WTC11 (cell line): Measurements from ENCODE around the gene RLF. TPM values are rescaled to one million over a fixed set of nuclear protein-coding genes. Genes with fewer than 3 reads are reported as not detected.

Experiments used
- ATAC-seq: fragments of 200-7000 bp; cut with Tn5 transposase; 2 replicates; pipeline ENCODE4 v1.10.0; 2021; ENCODE audit warnings: mild to moderate bottlenecking, moderate library complexity
- CTCF ChIA-PET: fragments of 300-600 bp; sonication (Branson Sonifier 250); formaldehyde crosslinking; loops from one replicate; lab custom pipeline; 2021; ENCODE audit warnings: antibody characterized with exemption; lab: Charles Lee
- POLR2A ChIA-PET: fragments of 350-600 bp; sonication (Branson Sonifier 250); formaldehyde crosslinking; loops from one replicate; lab custom pipeline; 2021; ENCODE audit warnings: antibody characterized with exemption; lab: Charles Lee
- DNase-seq: peaks from one replicate; pipeline ENCODE4 v3.0.0; 2021; ENCODE audit warnings: low spot score
- H3K27ac Mint-ChIP-seq: 2 replicates; pipeline ENCODE4 v1.8.0; 2021; ENCODE audit warnings: mixed read lengths
- H3K27me3 Mint-ChIP-seq: 2 replicates; pipeline ENCODE4 v1.8.0; 2021; ENCODE audit warnings: low read depth, mild to moderate bottlenecking, moderate library complexity, mixed read lengths
- H3K36me3 Mint-ChIP-seq: 2 replicates; pipeline ENCODE4 v1.8.0; 2021; ENCODE audit warnings: mixed read lengths
- H3K4me1 Mint-ChIP-seq: 2 replicates; pipeline ENCODE4 v1.8.0; 2022; ENCODE audit warnings: mixed read lengths
- H3K4me3 Mint-ChIP-seq: 2 replicates; pipeline ENCODE4 v1.8.0; 2021; ENCODE audit warnings: mild to moderate bottlenecking, moderate library complexity, mixed read lengths
- H3K9me3 Mint-ChIP-seq: 2 replicates; pipeline ENCODE4 v1.8.0; 2021; ENCODE audit warnings: mixed read lengths
- CREM ChIP-seq: sonication (generic); formaldehyde crosslinking; IDR thresholded peaks from 2 replicates; pipeline ENCODE4 v1.8.1; 2022; ENCODE audit warnings: mild to moderate bottlenecking, missing genetic modification reagents, moderate library complexity
- FOXJ3 ChIP-seq: sonication (generic); formaldehyde crosslinking; IDR thresholded peaks from 2 replicates; pipeline ENCODE4 v1.9.0; 2021; ENCODE audit warnings: missing genetic modification reagents, mild to moderate bottlenecking, borderline replicate concordance
- FOXK1 ChIP-seq: sonication (generic); formaldehyde crosslinking; IDR thresholded peaks from 2 replicates; pipeline ENCODE4 v1.8.0; 2022; ENCODE audit warnings: mild to moderate bottlenecking, moderate library complexity, missing genetic modification reagents
- HMGA2 ChIP-seq: fragments of 250-450 bp; sonication (Bioruptor Pico); IDR thresholded peaks from 2 replicates; pipeline ENCODE4 v1.4.0; 2021; ENCODE audit warnings: mild to moderate bottlenecking, moderate library complexity
- JUN ChIP-seq: sonication (generic); formaldehyde crosslinking; IDR thresholded peaks from 2 replicates; pipeline ENCODE4 v1.8.0; 2023; ENCODE audit warnings: mild to moderate bottlenecking, missing genetic modification reagents
- NFATC4 ChIP-seq: fragments of 250-450 bp; sonication (Bioruptor Pico); IDR thresholded peaks from 2 replicates; pipeline ENCODE4 v1.9.0; 2021; ENCODE audit warnings: mild to moderate bottlenecking
- NFYB ChIP-seq: sonication (generic); formaldehyde crosslinking; conservative IDR thresholded peaks from 2 replicates; pipeline ENCODE4 v1.8.0; 2022; ENCODE audit warnings: low read depth, missing genetic modification reagents
- OVOL2 ChIP-seq: fragments of 250-450 bp; sonication (Bioruptor Pico); IDR thresholded peaks from 2 replicates; pipeline ENCODE4 v1.9.0; 2021; ENCODE audit warnings: mild to moderate bottlenecking, borderline replicate concordance
- PRRX2 ChIP-seq: fragments of 250-450 bp; sonication (Bioruptor Pico); IDR thresholded peaks from 2 replicates; pipeline ENCODE4 v1.8.0; 2021; ENCODE audit warnings: mild to moderate bottlenecking
- SMAD4 ChIP-seq: sonication (generic); formaldehyde crosslinking; IDR thresholded peaks from 2 replicates; pipeline ENCODE4 v1.8.0; 2022; ENCODE audit warnings: mild to moderate bottlenecking, missing genetic modification reagents
- TCF7 ChIP-seq: sonication (generic); formaldehyde crosslinking; IDR thresholded peaks from 2 replicates; pipeline ENCODE4 v1.8.0; 2022; ENCODE audit warnings: mild to moderate bottlenecking, low read depth, missing genetic modification reagents, moderate library complexity
- TP53 ChIP-seq: sonication (generic); formaldehyde crosslinking; IDR thresholded peaks from 2 replicates; pipeline ENCODE4 v1.8.1; 2023; ENCODE audit warnings: mild to moderate bottlenecking, missing genetic modification reagents
- ZBTB21 ChIP-seq: sonication (generic); formaldehyde crosslinking; IDR thresholded peaks from 2 replicates; pipeline ENCODE4 v1.8.1; 2023; ENCODE audit warnings: mild to moderate bottlenecking, missing genetic modification reagents, borderline replicate concordance
- ZNF138 ChIP-seq: sonication (generic); formaldehyde crosslinking; conservative IDR thresholded peaks from 2 replicates; pipeline ENCODE4 v1.8.1; 2022; ENCODE audit warnings: mild to moderate bottlenecking, moderate library complexity, missing genetic modification reagents
- ZNF263 ChIP-seq: sonication (generic); formaldehyde crosslinking; IDR thresholded peaks from 2 replicates; pipeline ENCODE4 v1.8.1; 2022; ENCODE audit warnings: low read depth, mild to moderate bottlenecking, moderate library complexity, missing genetic modification reagents
- ZNF396 ChIP-seq: fragments of 250-450 bp; sonication (Bioruptor Pico); IDR thresholded peaks from 2 replicates; pipeline ENCODE4 v1.8.0; 2021; ENCODE audit warnings: mild to moderate bottlenecking, moderate library complexity, borderline replicate concordance
- ZNF416 ChIP-seq: fragments of 250-450 bp; sonication (Bioruptor Pico); IDR thresholded peaks from 2 replicates; pipeline ENCODE4 v1.9.0; 2021; ENCODE audit warnings: mild to moderate bottlenecking, inconsistent platforms
- total RNA-seq: library from RNA; stranded (reverse); gene quantifications from 3 replicates; pipeline ENCODE4 v1.2.3, GENCODE V29; 2021
- TF ChIP-seq, protein P1 (sequence below): fragments of 250-450 bp; sonication (Bioruptor Pico); IDR thresholded peaks from 2 replicates; pipeline ENCODE4 v2.1.2; 2022; ENCODE audit warnings: mild to moderate bottlenecking, moderate library complexity
- TF ChIP-seq, protein P2 (sequence below): fragments of 250-450 bp; sonication (Bioruptor Pico); IDR thresholded peaks from 2 replicates; pipeline ENCODE4 v1.9.0; 2021; ENCODE audit warnings: mild to moderate bottlenecking
- TF ChIP-seq, protein P3 (sequence below): fragments of 250-450 bp; sonication (Bioruptor Pico); conservative IDR thresholded peaks from 2 replicates; pipeline ENCODE4 v1.9.0; 2021; ENCODE audit warnings: mild to moderate bottlenecking
- TF ChIP-seq, protein P4 (sequence below): sonication (generic); formaldehyde crosslinking; IDR thresholded peaks from 2 replicates; pipeline ENCODE4 v1.8.1; 2023; ENCODE audit warnings: mild to moderate bottlenecking, missing genetic modification reagents
- TF ChIP-seq, protein P5 (sequence below): sonication (generic); formaldehyde crosslinking; IDR thresholded peaks from 2 replicates; pipeline ENCODE4 v1.8.0; 2023; ENCODE audit warnings: missing genetic modification reagents
- TF ChIP-seq, protein P6 (sequence below): fragments of 250-450 bp; sonication (Bioruptor Pico); IDR thresholded peaks from 2 replicates; pipeline ENCODE4 v1.9.0; 2021; ENCODE audit warnings: mild to moderate bottlenecking

Gene RLF
- total RNA-seq, 1 experiment from 2014 or later = 18.5 TPM

DNA sequence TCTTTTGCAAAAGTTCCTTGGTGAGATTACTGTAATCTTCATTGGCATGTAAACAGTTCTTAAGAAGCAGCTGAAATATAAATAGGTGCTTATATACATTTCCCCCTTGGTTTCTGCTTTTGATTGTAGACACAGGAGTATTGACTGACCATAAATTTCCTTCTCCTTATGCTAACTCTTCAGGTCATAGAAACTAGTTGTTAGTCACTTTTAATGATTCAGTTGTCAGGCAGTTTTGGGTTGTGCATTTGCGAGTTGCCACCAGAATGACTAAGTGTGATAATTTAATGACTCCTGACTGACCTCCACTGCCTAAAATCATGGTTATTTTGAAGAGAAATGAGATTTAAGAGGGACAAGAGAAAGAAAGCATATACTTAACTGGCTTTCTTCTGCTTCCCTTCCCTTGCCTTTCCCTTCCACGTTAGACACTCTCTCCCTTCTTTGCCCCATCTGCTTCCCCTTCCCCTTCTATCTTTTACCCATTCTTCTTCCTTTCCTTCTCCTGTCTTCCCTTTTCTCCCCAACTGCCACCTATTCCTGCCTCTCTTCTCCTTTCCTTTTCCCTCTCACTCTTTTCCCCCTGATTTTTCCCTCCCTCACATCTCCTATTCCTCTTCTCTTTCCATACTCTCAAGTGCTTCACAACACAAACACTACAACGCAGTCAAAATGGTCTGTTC lies 109.1 kb downstream of the RLF start:
- Mint-ChIP-seq H3K36me3 (peaks cover 33% of the 10 kb centered on the region), H3K9me3 (no peaks in the 10 kb centered on the region), H3K4me1 (no peaks in the 10 kb centered on the region), H3K27ac (no peak overlapping the region), H3K4me3 (no peak overlapping the region), H3K27me3 (no peaks in the 10 kb centered on the region)
- ChIA-PET POLR2A (no interaction called here), CTCF (no interaction called here)
- DNase-seq (no peak), ATAC-seq (no peak)
- TF ChIP-seq HMGA2 (no peak), FOXK1 (CRISPR knock-in tag) (no peak), SMAD4 (CRISPR knock-in tag) (no peak), ZNF396 (CRISPR knock-in tag) (no peak), ZNF263 (CRISPR knock-in tag) (no peak), TP53 (CRISPR knock-in tag) (no peak), NFYB (CRISPR knock-in tag) (no peak), JUN (CRISPR knock-in tag) (no peak), TCF7 (CRISPR knock-in tag) (no peak), PRRX2 (CRISPR knock-in tag) (no peak), ZNF416 (CRISPR knock-in tag) (no peak), CREM (CRISPR knock-in tag) (no peak), NFATC4 (CRISPR knock-in tag) (no peak)
- TF ChIP-seq, protein P1, sequence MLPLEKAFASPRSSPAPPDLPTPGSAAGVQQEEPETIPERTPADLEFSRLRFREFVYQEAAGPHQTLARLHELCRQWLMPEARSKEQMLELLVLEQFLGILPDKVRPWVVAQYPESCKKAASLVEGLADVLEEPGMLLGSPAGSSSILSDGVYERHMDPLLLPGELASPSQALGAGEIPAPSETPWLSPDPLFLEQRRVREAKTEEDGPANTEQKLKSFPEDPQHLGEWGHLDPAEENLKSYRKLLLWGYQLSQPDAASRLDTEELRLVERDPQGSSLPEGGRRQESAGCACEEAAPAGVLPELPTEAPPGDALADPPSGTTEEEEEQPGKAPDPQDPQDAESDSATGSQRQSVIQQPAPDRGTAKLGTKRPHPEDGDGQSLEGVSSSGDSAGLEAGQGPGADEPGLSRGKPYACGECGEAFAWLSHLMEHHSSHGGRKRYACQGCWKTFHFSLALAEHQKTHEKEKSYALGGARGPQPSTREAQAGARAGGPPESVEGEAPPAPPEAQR (CRISPR knock-in tag) = no peak
- TF ChIP-seq, protein P2, sequence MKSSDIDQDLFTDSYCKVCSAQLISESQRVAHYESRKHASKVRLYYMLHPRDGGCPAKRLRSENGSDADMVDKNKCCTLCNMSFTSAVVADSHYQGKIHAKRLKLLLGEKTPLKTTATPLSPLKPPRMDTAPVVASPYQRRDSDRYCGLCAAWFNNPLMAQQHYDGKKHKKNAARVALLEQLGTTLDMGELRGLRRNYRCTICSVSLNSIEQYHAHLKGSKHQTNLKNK = no peak
- TF ChIP-seq, protein P3, sequence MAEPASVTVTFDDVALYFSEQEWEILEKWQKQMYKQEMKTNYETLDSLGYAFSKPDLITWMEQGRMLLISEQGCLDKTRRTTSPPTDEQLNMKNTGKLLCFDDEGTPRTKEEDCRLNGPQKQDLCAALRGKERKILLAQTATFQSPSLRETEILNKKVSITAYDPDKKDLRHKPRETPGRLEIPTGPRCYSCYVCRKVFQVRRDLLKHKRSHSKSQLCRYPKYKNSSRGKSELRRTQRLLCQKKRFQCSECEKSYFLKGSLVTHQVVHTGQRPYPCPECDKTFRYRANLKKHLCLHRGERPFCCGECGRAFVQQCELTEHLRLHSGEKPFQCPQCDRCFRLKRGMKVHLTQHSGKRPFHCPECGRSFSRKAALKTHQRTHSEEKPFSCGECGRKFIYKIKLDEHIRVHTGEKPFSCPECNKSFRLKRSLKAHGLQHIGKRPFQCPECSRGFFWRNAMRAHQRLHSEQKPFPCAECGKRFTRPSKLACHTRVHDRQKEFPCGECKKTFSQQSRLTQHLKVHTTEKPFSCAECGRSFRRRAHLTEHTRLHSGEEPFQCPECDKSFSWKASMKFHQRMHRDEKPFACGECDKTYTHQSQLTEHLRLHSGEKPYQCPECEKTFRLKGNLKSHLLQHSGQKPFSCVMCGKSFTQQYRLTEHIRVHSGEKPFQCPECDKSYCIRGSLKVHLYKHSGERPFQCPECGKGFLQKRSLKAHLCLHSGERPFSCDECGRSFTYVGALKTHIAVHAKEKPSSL (CRISPR knock-in tag) = no peak
- TF ChIP-seq, protein P4, sequence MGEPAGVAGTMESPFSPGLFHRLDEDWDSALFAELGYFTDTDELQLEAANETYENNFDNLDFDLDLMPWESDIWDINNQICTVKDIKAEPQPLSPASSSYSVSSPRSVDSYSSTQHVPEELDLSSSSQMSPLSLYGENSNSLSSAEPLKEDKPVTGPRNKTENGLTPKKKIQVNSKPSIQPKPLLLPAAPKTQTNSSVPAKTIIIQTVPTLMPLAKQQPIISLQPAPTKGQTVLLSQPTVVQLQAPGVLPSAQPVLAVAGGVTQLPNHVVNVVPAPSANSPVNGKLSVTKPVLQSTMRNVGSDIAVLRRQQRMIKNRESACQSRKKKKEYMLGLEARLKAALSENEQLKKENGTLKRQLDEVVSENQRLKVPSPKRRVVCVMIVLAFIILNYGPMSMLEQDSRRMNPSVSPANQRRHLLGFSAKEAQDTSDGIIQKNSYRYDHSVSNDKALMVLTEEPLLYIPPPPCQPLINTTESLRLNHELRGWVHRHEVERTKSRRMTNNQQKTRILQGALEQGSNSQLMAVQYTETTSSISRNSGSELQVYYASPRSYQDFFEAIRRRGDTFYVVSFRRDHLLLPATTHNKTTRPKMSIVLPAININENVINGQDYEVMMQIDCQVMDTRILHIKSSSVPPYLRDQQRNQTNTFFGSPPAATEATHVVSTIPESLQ (CRISPR knock-in tag) = no peak
- TF ChIP-seq, protein P5, sequence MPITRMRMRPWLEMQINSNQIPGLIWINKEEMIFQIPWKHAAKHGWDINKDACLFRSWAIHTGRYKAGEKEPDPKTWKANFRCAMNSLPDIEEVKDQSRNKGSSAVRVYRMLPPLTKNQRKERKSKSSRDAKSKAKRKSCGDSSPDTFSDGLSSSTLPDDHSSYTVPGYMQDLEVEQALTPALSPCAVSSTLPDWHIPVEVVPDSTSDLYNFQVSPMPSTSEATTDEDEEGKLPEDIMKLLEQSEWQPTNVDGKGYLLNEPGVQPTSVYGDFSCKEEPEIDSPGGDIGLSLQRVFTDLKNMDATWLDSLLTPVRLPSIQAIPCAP (CRISPR knock-in tag) = no peak

DNA sequence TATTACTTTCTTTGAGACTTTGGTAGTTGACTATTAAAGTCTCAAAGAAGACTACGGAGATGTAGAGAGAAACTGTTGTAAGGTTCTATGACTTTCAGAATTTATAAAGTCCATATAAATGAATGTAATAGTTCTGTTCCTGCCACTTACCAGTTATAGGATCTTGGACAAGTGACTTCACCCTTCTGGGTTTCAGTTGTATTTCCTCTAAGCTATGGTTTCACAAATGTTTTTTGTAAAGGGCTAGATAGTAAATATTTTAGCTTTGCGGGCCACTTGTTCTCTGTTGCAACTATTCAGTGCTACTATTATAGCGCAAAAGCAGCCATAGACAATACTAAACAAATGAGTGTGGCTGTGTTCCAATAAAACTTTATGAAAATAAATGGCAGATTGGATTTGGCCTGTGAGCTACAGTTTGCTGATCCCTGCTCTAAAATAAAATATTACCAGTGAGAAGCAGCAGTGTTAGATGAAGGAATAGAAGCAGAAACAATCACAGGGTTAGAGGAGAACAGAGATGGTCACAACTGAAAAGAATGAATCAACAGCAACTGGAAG lies 111.5 kb downstream of the RLF start:
- H3K4me3 Mint-ChIP-seq = no peak overlapping the region
- H3K27ac Mint-ChIP-seq = no peak overlapping the region
- ATAC-seq (no peak), DNase-seq (no peak)
- no peaks in the 10 kb centered on the region; the same call in 1 of the 2 replicates for H3K4me1 Mint-ChIP-seq
- ChIA-PET POLR2A (no interaction called here), CTCF (interaction anchor here (1.4 kb wide), 1 partner anchor 66 kb away, joined by 3 read pairs; no protein-coding TSS in a partner anchor)
- H3K36me3 Mint-ChIP-seq = peaks cover 33% of the 10 kb centered on the region
- no peaks in the 10 kb centered on the region for H3K9me3 Mint-ChIP-seq
- no peaks in the 10 kb centered on the region for H3K27me3 Mint-ChIP-seq
- TF ChIP-seq, protein P4 (CRISPR knock-in tag) = no peak
- TF ChIP-seq FOXK1 (CRISPR knock-in tag) (no peak), FOXJ3 (CRISPR knock-in tag) (no peak), ZNF138 (no peak), OVOL2 (CRISPR knock-in tag) (no peak), TCF7 (CRISPR knock-in tag) (no peak), ZBTB21 (CRISPR knock-in tag) (no peak)
- TF ChIP-seq, protein P6, sequence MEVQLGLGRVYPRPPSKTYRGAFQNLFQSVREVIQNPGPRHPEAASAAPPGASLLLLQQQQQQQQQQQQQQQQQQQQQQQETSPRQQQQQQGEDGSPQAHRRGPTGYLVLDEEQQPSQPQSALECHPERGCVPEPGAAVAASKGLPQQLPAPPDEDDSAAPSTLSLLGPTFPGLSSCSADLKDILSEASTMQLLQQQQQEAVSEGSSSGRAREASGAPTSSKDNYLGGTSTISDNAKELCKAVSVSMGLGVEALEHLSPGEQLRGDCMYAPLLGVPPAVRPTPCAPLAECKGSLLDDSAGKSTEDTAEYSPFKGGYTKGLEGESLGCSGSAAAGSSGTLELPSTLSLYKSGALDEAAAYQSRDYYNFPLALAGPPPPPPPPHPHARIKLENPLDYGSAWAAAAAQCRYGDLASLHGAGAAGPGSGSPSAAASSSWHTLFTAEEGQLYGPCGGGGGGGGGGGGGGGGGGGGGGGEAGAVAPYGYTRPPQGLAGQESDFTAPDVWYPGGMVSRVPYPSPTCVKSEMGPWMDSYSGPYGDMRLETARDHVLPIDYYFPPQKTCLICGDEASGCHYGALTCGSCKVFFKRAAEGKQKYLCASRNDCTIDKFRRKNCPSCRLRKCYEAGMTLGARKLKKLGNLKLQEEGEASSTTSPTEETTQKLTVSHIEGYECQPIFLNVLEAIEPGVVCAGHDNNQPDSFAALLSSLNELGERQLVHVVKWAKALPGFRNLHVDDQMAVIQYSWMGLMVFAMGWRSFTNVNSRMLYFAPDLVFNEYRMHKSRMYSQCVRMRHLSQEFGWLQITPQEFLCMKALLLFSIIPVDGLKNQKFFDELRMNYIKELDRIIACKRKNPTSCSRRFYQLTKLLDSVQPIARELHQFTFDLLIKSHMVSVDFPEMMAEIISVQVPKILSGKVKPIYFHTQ = no peak
